ENCODE data around the gene APOH.
"Not testable (repeated sequence)": the region's sequence is repeated elsewhere in the genome, so short reads cannot be mapped to it uniquely, and the experiment has no call there.

APOH gene, protein sequence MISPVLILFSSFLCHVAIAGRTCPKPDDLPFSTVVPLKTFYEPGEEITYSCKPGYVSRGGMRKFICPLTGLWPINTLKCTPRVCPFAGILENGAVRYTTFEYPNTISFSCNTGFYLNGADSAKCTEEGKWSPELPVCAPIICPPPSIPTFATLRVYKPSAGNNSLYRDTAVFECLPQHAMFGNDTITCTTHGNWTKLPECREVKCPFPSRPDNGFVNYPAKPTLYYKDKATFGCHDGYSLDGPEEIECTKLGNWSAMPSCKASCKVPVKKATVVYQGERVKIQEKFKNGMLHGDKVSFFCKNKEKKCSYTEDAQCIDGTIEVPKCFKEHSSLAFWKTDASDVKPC

DNA sequence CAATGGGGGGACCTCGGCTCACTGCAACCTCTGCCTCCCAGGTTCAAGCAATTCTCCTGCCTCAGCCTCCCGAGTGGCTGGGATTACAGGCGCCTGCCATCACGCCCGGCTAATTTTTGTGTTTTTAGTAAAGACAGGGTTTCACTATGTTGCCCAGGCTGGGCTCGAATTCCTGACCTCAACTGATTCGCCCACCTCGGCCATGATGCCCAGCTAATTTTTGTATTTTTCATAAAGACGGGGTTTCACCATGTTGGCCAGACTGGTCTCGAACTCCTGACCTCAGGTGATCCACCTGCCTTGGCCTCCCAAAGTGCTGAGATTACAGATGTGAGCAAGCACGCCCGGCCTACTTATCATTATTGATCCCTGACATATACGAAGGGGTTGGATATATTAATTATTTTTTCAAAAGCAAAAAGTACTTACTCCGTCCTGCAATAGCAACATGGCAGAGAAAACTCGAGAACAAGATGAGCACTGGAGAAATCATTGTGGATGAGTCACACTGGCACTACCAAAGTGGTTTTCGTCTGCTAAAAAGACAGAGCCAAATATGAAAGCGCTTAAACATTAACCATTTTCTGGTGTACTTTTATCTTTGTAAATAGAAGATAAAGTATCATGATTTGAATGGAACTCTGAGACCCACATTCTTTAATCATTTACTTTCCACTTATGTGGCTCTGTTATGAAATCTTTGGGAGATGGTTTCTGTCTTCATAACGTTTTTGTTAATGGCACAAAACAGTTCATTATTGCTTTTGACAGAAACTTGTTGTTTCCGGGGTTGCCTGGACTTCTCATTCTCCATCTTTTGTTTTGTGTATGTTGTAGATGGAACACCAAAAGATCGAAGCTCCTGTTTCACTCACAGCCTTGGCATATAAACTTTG, at the start of gene APOH:
APOH (minus strand) TSS at position 529 of the 896 bp plus-strand sequence; CDS start at position 493, 36 bp downstream.
- no peak for DNase-seq

DNA sequence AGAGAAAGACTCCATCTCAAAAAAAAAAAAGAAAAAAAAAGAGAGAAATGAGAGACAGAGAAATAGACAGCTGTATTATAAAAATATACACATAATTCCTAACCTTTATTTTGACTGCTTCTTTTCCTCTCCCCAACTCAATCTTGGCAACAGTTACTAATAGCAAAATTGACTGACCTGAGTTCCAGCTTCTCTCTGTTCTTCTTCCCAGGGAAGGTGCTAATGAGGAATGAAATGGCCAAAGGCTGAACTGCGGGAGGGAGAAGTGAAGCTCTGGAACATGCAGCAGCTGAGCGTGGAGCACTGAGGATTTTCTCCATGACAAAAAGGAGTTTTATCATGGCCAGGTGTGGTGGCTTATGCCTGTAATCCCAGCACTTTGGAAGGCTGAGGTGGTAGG, 48.0 kb upstream of the APOH start:
- no peak for DNase-seq

DNA sequence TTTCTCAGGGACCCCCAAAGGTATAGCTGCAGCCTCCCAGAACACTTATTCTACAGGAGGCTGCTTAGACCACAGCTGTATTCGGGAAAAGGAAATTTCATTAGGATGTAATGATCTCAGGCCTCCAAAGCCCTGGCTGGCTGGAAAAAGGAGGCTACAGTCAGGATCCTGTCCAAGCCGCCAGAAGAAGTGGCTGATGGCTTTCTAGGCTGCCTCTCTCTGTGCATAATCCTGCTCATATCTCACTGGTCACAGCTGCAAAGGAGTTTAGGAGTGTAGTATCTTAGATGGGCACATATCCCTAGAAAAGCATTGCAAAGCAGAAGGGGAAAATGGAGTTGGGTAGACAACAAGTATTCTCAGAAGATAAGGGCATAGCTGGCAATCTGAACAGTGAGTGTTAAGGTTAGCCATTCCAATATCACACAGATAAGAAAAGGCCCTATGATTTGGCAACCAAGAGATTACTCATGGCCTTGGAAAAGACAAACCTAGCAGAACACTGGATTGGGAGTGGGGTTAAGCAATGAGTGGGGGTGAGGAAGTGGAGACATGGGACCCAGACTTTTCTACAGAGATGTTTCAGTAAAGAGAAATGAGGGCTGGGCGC, 47.2 kb upstream of the APOH start:
- no peak for DNase-seq

DNA sequence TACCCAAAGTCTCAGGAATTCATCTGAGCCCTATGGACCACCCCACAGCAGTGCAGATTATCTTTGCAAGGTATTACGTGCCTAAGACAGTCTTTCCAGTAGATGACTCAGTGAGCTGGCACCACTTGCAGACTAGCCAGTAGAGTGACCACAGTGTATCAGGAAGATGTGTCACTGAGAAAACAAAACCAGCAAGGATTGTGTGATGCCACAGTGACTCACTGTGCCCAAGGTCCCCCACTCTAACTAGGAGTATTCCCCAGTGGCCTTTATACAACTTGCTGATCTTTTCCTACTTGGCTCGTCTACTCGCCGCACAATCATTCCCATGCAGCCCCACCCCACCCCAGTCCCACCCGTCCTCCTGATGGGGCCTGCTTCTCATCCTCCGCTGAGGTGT, 46.4 kb upstream of the APOH start:
- no peak for DNase-seq

DNA sequence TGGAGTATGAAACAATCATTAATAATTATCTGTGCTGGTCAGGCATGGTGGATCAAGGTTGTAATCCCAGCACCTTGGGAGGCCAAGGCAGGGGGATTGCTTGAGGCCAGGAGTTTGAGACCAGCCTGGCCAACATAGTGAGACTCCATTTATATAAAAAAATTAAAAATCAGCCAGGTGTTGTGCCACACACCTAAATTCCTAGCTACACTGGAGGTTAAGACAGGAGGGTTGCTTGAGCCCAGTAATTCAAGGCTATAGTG, 44.3 kb upstream of the APOH start:
- DNase-seq = no peak

DNA sequence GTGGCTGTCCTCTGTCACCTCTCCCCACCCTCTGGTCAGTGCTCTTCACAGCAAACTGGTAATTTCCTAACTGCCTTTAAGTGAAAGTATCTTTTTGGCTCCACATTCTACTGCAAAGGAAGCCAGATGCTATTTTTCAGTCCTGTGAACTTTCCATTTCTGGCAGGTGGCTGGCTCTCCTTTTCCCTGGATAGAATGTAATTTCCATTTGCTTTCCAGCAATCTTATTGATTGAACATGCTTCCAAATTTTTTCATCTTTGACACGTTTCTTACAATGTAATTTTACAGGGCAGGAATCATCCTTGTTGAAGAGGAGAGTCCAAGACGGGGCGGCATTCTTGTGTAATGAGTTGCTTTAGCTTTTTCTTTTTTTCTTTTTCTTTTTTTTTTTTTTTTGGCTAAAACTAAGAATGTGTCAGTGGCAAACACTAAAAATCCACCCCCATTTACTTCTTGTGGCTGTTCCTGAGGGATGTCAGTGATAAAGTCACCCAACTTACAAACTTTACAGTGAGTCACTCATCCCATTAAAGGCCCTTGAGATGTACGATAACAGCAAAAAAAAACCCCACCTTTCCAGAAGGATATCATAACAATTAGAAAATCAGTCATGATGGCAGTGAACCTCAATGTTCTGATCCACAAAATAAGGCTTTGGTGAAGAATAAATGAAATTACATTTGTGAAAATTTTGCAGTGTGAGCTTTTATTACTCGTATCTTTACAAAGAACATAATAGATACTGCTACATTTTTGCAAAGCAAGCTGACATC, 43.8 kb upstream of the APOH start:
- no peak for DNase-seq

DNA sequence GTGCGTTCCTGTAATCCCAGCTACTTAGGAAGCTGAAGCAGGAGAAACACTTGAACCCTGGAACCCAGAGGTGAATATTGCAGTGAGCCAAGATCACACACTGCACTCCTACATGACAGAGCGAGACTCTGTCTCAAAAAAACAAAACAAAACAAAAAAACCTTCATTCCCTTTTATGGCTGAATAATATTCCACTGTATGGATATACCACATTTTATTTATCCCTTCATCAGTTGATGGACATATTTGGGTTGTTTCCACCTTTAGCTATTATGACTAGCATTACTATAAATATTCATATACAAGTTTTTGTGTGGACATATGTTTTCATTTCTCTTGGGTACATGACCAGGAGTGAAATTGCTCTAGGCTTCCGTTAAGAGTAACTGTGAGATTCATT, 42.3 kb upstream of the APOH start:
- DNase-seq = no peak

DNA sequence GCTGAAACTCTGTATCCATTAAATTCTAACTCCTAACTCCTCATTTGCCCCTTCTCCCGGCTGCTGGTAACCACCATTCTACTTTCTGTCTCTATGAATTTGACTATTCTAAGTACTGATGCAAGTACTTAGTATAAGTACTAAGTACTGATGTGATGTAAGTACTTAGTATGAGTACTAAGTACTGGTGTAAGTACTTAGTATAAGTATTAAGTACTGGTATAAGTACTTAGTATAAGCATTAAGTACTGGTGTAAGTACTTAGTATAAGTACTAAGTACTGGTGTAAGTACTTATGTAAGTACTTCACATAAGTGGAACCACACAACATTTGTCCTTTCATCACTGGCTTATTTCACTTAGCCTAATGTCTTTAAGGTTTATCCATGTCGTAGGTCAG, 40.9 kb upstream of the APOH start:
- DNase-seq = no peak

DNA sequence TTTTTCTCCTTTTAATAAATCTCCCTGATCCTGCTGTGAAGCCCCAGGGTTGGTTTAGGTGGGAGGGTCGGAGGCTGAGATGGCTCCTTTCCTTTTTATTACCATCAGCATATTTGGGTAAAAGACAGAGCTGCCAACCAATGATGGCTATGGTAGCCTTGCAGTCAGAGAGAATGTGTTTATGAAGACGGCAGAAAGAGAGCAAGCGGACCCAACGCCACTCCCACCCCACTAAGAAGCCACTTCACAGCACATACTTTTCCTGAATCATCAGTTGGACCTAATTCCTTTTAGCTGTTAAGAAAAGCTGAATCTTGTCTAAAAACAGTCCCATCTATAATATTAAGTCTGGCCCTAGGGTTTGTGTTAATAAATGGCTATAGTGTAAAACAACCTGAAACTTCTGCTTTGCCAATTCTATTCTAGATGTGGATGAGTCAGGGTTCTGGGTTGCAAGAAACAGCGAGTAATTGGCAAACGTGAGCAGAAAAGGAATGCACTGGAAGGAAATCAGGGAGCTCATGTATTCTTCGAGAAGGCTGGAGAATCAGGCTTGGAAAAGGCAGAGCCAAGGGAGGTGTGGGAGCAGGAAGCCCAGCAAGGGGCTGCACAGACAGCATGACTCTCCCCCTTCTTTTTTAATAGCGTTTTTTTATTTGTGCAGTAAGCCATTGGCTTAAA, 39.2 kb upstream of the APOH start:
- no peak for DNase-seq

DNA sequence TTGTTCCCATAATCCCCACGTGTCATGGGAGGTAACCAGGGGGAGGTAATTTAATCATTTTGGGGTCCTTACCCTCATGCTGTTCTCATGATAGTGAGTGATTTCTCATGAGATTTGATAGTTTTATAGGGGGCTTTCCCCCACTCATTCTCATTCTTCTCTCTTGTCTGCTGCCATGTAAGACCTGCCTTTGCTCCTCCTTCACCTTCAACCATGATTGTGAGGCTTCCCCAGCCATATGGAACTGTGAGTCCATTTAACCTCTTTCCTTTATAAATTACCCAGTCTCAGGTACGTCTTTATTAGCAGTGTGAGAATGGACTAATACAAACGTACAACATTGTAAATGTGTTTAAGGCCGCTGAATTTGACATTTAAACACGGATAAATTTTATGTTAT, 35.5 kb upstream of the APOH start:
- DNase-seq = no peak

DNA sequence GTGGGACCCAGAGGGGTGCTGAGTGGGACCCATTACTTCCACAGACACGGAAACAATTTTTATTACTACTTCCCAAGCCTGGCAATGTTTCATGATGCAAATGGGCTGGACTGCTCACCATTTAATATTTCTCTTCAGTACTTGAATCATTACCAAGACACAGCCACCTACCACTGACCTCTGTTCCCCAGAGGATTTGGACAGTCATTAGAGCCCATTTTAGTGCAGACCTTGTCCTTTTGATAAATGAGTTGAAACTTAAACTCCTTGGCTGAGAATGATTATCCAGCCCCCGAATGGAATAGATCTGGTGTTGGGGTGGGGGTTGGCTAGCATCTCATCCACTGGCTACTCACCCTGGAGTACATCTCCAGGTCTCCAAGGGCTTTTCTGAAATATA, 33.6 kb upstream of the APOH start:
- DNase-seq = no peak

DNA sequence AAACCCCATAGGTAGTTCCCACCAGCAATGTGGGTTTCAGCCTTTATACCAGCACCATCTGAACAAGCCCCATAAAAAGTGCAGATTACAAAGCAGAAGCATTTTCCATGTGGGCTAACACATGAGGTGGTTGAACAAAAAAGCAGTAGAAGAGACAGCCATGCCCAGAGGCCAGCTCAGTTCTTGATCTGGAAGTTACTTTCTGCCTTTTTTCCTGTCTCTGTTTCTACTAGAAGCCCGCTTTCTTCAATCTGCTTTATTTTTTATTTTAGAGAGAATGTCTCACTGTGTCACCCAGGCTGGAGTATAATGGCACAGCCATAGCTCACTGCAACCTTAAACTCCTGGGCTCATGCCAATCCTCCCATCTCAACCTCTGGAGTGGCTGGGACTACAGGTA, 31.5 kb upstream of the APOH start:
- no peak for DNase-seq

DNA sequence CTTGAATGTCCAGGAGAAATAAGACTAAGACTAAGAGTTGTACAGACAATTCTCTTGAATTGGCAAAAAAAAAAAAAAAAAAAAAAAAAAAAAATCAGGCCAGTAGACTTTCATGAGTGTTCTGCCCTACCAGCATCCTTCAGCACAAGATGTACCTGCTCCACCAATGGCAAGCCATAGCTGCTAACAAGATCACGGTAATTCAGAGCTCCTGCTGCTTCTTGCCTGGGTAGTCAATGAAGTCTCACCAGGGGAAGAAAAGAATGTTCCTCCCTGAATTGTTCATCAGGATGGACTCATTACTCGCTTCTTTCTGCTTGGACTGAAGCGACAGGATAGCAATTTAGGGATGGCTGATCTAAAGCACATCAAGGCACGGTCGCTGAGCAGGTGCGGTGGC, 31.1 kb upstream of the APOH start:
- no peak for DNase-seq

DNA sequence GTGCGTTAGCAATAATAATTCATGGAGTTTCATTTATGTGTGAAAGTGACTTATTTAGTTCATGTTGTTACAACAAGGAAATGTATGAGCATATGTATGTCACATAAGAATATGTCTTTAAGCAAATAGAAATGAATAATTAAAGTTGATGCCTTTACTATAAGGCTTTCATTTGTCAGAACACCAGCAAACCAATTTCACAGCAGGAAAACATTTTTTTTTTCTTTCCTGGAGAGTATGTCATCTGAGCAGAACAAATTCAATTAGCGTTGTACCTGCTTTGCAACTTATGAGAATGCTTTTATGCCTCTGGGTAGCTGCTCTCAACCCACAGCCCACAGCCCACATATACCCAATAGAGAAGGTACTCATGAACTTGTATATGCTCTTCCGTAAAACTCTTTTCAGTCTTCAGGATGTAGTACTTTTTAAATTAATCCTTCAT, 26.3 kb upstream of the APOH start:
- DNase-seq = no peak

DNA sequence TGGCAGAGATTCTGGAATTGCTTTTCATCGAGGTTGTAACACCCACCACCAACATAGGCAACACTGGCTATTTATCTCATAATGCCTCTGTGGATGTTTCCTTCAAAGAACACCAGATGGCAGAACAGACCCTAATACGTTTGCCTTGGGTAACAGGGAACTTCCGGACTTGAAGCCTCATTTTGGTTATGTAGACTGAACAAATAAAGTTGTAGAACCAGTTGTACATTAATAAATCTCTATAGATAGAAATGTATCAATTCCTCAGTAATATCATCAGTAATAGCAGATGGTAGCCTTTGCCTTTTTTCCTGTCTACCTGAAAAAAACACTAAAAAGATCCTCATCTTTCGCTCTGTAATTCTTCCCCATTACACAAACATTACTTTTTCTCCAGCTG, 25.9 kb upstream of the APOH start:
- peak; percentile 64 for DNase-seq

DNA sequence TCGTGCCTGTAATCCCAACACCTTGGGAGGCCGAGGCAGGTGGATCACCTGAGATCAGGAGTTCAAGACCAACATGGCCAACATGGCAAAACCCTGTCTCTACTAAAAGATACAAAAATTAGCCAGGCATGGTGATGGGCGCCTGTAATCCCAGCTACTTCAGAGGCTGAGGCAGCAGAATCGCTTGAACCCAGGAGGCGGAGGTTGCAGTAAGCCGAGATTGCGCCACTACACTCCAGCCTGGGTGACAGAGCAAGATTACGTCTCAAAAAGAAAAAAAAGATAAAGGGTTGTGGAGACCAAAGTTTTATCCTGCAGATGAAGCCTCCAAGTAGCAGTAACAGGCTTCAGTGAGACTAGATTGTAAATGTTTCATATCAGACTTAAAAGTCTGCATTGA, 24.2 kb upstream of the APOH start:
- not testable (repeated sequence) for DNase-seq

DNA sequence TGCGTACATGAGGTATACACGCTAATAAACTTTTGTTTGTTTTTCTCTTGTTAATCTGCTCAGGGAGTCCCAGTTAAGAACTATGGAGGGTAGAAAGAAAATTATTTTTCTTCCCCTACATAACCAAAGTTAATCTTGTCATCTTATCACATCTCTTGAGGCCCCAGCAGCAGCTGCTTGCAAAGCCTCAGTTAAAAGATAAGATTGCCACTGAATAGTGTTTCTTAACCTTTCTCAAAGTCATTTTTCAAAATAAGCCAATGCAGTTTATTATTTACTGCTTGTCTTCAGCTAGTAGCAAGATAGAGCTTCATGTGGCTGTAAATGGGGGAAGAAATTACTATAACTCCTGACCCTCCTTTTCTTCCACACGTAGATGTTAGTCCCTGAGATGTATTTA, 21.5 kb upstream of the APOH start:
- DNase-seq = no peak

DNA sequence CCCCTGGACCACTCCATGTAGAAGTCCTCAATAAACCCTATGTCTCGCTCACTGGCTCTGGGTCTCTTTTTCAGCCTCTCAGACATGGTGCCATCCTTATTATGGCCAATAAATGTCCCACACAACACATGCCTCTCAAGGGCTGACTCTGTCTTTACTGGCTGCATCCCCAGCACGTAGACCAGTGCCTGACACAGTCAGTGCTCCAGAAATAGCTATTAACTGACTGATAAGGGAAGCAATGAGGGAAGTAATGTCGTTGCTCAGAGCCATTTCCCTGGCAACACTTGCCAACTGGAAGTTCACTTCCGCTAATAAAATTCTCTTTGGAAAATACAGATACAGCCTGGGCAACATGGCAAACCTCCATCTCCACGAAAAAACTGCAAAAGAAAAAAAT, 19.1 kb upstream of the APOH start:
- no peak for DNase-seq

DNA sequence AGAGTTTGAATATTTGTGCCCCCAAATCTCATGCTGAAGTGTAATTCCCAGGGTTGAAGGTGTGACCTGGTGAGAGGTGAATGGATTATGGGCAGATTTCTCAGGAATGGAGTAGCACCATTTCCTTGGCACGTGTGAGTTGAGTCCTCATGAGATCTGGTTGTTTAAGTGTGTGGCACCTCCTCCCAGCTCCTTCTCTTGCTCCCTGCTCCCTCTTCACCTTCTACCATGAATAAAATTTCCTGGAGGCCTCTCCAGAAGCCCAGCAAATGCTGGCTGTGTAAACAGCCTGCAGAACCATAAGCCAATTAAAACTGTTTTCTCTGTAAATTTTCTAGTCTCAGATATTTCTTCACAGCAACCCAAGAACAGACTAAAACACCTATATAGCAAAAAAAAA, 12.6 kb upstream of the APOH start:
- DNase-seq = no peak

DNA sequence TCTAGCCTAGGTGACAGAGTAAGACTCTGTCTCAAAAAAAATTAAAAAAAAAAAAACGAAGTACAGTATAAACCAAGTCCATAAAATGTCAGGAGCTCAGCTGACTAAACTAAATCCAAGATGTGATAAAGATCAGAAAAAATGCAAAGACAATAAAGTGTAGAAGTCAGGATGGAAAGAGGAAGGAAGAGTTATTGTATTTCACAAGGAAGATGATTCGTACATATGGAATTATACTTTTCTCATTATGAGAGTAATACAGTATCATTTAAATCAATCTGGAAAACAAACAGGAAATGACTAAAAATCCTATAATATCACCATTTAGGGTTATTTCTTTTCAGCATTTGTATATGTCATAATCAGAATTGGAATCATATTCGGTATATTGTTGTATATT, 11.4 kb upstream of the APOH start:
- DNase-seq = no peak

DNA sequence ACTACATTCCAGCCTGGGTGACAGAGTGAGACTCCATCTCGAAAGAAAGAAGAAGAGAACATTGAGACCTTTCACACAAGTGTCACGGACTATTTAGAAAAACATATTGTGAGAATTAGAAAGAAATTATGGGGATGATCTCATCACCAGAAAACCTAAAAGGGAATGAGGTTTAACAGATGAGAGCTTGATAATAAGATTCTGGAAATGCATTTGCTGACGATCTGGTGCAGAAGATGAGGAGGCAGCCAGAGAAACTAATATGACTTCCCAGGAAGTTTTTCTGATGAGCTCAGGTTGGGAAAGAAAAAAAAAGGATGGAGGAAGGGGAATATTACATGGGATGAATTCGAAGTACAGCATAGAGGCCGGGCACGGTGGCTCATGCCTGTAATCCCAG, 10.8 kb upstream of the APOH start:
- no peak for DNase-seq

DNA sequence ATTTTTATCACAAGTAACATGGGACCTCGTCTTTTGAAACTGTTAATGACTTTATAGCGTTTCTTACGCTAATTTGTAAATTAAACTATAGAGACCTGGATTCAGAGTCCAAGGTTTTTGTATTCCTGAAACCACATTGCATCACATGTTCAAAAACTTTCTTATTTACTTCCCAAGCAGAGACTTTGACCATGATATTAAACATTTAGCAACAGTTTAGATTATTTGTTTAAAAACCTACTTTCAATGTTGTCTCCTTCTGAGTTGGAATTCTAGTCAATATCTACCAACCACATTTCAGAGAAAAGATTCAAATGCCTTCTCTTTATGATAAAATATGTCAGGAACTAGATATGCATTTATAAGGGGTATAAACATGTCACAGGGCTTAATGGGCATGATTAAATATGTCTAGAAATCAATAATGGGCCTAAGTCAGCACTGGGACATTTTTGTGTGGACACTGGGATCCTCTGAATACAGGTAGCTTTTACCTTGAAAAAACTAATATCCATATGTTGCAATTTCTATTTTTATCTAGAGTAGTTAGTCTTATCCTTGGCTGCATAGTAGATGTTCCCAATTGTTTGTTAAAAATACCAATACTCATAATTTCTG, 6.3 kb upstream of the APOH start:
- no peak for DNase-seq

Data from OCI-M1 (cell line).